Measurements from ENCODE around the gene HIC1. TPM values are rescaled to one million over a fixed set of nuclear protein-coding genes. Genes with fewer than 3 reads are reported as not detected.

Gene HIC1
- total RNA-seq, 1 donor from 2014 or later, result 19.0 TPM

DNA sequence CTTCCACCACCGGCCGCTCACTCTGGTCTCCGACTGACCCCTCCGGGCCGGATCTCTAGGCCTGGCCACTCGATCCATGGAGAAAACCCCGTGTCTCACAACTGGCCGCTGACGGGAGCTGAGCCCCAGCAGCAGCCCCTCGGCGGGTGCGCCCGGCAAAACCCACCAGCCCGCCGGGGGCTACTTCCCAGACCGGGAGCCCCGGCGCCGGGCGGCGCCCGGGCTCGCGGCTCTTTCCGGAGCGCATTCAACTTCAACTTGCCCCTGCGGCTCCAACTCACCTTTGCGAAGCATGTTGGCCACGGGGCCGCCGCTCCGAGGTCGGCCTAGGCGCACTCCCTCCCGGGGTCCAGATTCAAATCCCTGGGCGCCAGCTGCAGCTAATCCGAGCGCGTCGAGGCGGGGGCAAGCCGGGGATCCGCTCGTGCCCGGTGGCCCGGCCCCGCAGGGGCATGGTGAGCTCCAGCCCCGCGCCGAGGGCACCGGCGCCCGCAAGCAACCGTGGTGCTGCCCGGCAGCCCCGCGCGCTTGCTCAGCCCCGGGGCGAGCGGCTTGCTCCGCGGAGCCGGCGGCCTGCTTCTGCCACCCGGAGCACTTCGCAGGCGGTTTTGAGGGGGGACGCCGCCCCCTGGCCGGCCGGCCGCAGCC lies 30.2 kb upstream of the HIC1 start:
- intact Hi-C loops (cut with micrococcal nuclease), result no loop called here
- peak; percentile 4 for ATAC-seq
- no peak for DNase-seq

DNA sequence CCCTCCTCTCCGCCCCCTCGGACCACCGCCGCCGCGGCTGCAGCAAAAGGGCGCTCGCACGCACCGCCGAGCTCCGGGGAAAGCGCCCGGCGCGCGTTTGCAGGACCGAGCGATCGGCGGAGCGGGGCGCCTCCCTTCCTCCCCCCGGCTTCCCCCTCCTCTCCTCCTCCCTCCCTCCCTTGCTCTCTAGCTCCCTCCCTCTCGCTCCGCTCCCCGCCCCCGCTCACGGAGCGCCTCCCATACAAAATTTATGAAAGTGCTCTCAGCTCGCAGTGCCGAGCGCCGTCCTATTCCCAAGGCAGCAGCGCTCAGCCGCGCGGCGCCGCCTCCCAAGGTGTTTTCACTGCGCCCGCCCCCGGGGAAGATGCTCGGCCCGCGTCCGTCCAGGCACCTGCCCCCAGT lies 29.7 kb upstream of the HIC1 start, which contains the start of gene RTN4RL1:
RTN4RL1 (minus strand) TSS at position 115 of the 402 bp plus-strand sequence. CDS start 469 bp downstream, outside the sequence.
- ATAC-seq (peak; percentile 74), DNase-seq (peak; percentile 83)
- intact Hi-C loops (cut with micrococcal nuclease), result no loop called here

DNA sequence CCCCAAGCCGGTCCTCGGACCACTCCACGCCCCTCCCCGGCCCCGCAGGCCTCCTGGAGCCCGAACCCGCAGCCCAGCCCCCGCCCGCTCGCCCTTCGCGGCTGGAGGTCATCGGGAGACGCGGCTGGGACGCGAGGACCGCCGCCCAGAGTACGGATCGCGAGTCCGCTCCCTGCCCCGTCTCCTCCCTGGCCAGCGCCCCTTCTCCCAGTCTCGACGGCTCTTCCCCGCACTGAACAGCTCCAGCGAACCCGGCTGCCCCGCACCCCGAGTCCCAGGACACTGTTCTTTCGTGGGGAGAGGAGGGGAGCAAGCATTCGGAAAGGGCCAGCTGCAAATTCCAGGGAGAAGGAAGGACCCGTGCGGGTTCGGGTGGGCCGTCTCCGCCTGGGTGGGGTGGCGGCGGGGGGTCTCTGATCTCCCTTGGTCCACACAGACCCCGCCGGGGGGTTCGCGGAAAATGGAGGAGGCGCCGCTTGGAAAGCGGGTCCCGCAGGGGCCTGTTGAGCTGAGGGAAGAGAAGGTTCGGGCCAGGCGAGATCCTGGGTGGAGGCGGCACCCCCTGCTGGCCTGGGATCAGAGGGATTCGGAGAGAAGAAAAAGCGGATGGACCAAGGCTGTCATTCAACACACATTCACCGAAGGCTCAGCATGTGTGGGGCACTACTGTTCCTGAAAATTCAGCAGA lies 29.1 kb upstream of the HIC1 start:
- ATAC-seq (peak; percentile 71), DNase-seq (peak; percentile 86)
- intact Hi-C loops (cut with micrococcal nuclease), result loop anchor here (2.0 kb wide), 1 partner anchor 117 kb away; no protein-coding TSS in a partner anchor

DNA sequence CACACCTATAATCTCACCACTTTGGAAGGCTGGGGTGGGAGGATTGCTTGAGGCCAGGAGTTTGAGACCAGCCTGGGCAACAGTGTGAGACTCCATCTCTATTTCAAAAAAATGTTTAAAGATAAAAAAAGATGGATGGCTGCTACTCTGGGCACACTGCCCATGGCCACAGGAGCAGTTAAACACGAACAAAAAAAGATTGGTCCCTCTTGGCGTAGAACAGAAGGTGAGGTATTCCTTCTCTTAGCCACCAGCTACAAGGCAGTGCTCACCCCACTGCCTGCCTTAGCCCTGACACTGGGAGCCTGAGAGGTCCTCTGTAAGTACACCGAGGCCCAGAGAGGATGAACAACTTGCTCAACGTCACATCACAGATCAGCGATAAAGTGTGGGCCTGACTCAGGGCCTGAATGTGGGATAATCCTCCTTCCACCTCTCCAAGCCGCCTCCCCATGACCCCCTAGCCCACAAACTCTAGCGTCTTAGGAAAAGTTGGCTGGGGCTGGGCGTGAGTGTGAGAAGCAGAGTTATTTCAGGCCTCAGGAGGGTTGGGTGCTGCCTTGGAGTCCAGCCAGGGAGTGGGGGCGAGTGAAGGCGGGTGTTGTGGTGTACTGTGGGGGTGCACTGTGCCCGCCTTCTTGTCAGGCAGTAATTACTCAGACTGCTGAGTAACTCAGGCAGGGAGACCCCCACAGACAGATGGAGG lies 27.2 kb upstream of the HIC1 start:
- ATAC-seq, result no peak
- intact Hi-C loops (cut with micrococcal nuclease), result loop anchor here (2.0 kb wide), 1 partner anchor 119 kb away; no protein-coding TSS in a partner anchor

DNA sequence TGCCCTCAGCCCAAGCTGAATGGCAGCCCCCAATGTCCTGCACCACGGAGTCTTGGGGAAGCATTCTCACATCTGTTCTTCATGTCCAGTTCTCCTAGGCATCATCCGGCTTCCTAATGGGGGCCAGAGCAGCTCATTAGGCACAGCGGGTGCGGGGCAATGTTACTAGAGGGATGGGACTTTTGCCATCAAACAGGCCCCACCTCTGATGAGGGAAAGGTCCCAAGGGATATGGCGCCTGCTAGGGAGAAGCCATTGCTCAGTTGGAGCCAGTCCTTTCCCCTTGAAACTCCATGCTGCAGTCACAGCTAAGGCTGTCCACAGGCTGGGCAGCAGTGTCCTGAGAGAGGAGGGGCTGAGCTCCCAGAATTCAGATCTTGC lies 26.7 kb upstream of the HIC1 start:
- intact Hi-C loops (cut with micrococcal nuclease), result no loop called here
- no peak for ATAC-seq
- DNase-seq, result no peak

More for the DNA sequence above, 27.2 kb upstream of the HIC1 start:
- no peak for DNase-seq

DNA sequence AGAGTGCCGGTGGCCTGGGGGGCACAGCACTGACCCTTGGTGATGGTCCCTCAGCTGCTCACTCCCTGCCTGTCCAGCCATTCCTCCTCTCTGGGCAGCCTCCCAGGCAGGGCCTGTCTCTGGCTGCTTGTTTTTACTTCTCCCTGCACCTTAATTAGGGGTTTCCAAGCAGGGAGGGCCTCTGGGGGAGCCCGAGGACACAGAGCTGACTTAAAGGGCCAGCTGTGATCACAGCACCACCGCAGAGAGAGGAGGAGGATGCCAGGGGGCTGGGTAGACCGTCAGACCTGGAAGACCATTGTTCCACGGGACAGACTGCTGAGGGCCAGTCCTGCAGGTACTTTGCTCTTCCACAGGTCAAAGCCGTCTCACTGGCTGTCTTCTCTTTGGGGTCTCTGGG lies 26.2 kb upstream of the HIC1 start:
- ATAC-seq (no peak), DNase-seq (no peak)
- intact Hi-C loops (cut with micrococcal nuclease), result no loop called here

DNA sequence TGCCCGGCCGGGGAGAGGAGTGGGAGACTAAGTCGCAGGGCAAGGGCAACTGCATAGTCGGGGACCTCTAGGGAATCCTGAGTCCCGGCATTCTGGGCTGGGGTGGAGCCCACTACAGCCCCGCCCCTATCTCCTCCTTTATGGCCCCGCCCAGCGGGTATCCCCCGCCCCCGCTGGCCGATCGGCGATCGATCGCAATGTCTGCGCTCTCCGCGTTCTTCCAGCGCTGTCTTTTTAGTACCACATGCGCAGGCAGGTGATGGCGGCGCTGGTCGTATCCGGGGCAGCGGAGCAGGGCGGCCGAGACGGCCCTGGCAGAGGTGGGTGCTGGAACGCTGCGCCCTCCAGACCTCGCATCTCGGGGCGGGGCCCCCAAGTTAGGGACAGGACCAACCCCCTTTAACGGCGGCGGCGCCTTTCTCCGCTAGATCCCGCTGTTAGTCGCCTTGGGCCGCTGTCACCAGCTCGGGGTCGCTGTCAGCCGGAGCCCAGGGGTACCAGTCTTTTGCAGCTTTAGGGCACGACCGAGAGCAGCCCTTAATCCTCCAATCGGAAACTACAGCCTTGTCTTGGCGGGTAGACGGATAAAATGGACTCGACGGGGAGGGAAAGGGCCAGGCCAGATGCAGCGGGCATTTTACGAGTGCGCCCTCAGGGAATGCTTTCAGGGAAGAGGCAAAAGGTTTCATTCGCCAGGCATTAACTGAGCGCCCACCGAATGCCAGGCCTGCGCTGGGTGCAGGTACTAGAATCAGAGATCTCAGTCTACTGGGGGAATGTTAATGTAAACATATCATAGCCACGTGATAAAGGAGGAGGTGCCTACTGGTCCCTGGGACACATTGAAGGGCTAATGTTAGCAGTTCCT lies 24.8 kb upstream of the HIC1 start, which contains the start of gene DPH1:
DPH1 (plus strand) TSS at position 243 of the 868 bp plus-strand sequence; CDS start at position 260, 17 bp downstream.
- DNase-seq (peak; percentile 93), ATAC-seq (peak; percentile 84)
- intact Hi-C loops (cut with micrococcal nuclease), result no loop called here

DNA sequence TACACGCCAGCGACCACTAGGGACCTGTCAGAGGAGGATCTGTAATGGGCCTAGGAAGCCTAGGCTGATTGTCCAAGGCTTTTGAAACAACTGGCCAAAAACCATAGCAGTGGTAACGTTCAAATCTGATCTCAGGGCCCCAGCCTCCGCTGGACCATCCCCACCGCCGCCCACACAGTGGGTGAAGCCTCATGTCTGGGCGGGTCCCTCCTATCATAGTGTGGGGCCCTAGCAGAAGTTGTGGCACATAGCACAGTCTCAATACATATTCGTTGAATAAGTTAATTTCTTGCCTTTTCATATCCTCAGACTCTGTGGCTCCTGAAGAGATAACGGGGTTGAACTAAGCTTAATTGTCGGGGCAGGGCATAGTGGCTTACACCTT lies 24.1 kb upstream of the HIC1 start:
- DNase-seq (no peak), ATAC-seq (no peak)
- intact Hi-C loops (cut with micrococcal nuclease), result no loop called here

DNA sequence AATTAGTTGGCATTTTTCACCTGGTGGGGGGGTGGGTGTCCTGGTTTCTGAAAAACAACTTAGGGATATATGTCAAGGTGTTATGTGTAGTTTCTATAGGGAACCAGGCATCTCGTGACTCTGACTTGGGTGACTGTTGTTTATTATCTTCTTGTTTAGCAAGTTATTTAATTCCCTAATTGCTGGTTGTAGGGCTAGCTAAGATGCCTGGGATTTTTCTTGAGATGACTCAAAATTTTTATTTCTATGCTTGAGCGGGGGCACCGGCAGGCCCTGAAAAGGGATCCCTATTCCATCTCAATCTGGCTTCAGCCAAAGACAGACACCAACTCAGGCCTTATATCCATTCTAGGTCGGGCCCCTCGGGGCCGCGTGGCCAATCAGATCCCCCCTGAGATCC lies 21.8 kb upstream of the HIC1 start:
- ATAC-seq, result no peak
- intact Hi-C loops (cut with micrococcal nuclease), result no loop called here
- DNase-seq, result no peak

DNA sequence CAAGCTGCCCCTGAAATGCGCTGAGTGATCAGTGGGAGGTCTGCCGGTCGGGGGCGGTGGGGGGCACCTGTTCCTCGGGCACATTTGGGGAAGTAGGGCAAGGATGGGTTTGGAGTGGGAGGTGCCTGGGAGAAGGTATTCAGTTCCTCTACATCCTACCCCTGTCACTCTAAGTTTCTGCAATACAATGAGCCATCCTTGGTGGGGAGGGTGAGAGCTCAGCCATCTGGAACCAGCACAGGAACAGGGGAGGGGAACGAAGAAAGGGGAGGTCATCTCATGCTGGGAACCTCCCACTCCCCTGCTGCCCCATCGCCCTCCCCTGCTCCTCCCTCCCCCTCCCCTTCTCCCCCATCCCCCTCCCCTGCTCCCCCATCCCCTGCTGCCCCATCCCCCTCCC lies 20.7 kb upstream of the HIC1 start:
- no peak for ATAC-seq
- intact Hi-C loops (cut with micrococcal nuclease), result no loop called here

DNA sequence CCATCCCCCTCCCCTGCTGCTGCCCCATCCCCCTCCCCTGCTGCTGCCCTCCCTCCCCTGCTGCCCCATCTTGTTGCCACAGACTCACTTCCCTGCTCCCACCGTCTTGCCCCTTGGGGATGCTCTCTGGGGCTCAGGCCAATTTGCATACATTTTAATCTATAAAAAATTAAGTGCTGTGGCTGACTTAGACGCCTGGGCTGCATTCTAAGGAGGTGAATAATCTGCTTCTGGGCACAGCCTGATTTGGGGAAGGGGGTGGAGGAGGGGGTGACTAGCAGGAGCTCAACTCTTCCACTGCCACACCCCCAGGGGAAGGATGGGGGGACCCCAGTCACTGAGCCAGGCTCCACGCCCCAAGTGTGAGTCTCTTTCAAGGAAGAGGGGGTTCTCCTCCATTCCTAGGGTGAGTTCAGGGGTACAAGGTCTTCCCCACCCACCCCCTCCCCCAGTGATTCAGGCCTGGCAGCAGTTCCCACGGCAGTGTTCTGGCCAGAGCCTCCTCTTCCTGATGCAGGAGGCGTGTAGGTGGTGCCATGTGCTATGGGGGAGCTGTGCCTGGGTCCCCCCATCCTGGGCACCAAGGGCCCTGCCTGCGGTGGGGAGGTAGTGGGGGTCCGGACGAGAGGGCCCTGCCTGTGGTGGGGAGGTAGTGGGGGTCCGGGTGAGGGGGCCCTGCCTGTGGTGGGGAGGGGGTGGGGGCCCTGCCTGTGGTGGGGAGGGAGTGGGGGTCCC lies 19.9 kb upstream of the HIC1 start:
- ATAC-seq (no peak), DNase-seq (peak; percentile 10)

More for the DNA sequence above, 20.7 kb upstream of the HIC1 start:
- DNase-seq, result no peak

DNA sequence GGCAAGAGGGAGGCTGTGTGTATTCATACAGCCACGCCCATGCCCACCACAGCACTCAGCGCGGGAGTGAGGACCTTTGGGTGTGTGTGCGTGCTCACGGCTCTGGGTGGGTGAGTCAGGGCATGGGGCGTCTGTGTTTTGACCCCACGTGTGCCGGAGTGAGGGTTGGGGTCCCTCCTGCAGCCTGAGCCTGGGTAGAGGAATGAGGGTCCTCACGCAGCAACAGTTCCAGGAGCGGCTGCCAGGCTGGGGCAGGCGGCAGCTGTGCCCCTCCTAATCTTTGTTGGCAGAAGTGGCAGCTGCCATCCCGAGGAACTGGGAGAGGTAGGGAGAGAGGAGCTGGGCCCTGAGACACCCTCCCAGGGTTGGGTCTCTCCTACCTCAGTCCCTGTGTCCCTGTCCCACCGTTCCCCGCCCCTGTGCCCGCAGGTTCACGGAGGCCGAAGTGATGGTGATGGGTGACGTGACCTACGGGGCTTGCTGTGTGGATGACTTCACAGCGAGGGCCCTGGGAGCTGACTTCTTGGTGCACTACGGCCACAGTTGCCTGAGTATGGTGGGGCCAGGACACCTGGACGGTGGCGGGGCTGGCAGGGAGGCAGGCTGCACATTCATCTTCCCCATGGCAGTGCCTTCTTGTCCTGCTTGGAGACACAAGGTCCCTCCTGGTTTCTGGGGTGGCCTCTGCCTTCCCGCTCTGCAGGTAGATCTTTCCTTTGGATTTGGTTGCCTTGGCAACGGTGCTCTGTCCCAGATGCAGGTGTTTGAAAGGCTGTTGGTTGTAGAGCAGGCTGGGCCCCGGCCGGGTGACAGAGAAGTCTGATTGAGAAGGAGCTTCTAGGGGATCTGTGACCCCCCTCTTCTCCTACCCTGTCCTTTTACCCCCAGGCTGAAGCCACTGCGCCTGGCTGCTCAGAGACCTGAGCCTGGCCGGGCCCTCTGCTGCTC lies 19.1 kb upstream of the HIC1 start:
- DNase-seq (no peak), ATAC-seq (no peak)
- intact Hi-C loops (cut with micrococcal nuclease), result no loop called here

More for the DNA sequence above, 19.9 kb upstream of the HIC1 start:
- intact Hi-C loops (cut with micrococcal nuclease), result no loop called here

DNA sequence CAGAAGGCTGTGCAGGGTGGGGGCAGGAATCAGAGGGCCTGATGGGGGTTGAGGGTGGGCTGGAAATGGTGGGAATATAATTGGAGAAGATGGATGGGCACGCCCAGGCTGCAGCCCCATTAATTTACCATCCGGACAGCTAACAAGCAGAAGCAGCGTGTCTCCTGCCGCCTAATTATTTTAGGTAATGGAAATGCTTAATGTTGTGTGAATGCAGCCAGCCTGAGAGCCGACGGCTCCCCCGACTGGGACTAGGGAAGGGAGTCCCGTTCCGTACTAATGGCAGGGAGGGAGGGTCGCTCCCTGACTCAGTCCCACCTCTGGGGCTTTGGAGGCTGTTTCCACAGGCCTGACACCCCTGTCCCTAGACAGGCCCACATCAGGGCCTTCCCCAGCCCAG lies 17.7 kb upstream of the HIC1 start:
- no peak for ATAC-seq
- intact Hi-C loops (cut with micrococcal nuclease), result no loop called here
- DNase-seq, result no peak

DNA sequence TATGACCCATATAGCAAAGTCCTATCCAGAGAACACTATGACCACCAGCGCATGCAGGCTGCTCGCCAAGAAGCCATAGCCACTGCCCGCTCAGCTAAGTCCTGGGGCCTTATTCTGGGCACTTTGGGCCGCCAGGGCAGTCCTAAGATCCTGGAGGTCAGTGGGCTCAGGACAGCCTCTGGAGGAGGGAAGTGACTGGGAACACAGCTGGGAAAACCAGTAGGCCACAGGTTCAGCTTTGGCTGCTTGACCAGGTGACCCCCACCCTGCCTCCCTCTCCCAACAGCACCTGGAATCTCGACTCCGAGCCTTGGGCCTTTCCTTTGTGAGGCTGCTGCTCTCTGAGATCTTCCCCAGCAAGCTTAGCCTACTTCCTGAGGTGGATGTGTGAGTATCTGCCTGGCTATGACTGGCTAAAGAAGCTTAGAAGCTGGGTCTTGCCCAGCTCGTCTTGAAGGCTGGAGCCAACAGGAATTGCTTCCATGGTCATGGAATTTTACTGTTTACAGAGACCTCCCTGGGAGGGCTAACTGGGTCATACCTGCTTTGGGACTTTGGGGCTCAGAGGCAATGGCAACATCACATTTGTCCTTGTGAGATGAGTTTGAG lies 14.6 kb upstream of the HIC1 start:
- ATAC-seq (no peak), DNase-seq (no peak)
- intact Hi-C loops (cut with micrococcal nuclease), result no loop called here

DNA sequence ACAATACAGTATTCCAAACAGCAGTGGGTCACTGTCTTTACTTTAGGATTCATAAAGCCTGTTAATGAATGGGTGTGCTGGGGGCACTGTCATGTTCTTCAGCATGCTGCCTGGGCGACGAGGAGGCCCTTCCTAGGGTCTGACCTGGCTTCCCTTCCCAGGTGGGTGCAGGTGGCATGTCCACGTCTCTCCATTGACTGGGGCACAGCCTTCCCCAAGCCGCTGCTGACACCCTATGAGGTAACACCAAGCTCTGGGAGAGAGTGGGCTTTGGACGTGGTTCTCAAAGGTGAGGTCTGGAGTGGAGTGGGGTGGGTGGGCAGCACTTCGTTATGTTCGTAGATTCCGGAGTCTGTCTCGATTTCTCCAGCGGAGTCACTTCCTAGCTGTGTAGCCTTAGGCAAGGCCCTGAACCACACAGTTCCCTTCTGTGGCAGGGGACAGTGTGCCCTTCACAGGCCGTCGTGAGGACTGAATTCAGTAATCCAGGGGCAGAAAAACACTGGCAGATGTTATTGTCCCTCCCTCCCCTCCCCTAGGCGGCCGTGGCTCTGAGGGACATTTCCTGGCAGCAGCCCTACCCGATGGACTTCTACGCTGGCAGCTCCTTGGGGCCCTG lies 13.9 kb upstream of the HIC1 start:
- DNase-seq, result no peak
- intact Hi-C loops (cut with micrococcal nuclease), result no loop called here
- no peak for ATAC-seq

DNA sequence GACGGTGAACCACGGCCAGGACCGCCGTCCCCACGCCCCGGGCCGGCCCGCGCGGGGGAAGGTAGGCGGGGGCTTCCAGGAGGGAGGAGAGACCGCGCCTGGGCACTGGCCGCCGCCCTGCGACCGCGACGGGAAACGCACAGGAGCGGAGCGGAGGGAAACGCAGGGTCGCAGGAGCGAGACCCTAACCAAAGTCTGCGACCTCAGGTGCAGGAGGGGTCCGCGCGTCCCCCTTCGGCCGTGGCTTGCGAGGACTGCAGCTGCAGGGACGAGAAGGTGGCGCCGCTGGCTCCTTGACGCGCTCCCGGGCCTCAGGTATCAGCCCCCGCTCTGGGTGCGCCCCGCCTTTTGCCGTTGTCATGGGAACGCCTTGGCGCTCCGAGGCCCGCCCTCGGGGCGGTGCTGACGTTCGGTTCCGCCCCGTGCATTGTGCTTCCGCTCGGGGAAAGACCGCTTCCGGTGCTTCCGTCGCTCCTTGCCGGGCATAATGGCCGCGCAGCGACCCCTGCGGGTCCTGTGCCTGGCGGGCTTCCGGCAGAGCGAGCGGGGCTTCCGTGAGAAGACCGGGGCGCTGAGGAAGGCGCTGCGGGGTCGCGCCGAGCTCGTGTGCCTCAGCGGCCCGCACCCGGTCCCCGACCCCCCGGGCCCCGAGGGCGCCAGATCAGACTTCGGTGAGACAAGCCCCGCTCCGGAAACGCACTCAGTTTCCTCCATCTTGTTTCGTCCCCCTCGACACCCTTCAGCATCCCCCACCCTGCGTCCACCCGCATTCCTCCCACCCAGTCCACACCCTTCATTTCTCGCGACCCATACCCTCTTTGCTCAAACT lies 13.1 kb upstream of the HIC1 start, which contains the start of gene OVCA2:
OVCA2 (plus strand) TSS at position 462 of the 829 bp plus-strand sequence; CDS start at position 488, 26 bp downstream.
- DNase-seq (peak; percentile 97), ATAC-seq (peak; percentile 95)
- intact Hi-C loops (cut with micrococcal nuclease), result no loop called here
